Measurements from ENCODE around the gene PLAC8L1. TPM values are rescaled to one million over a fixed set of nuclear protein-coding genes. Genes with fewer than 3 reads are reported as not detected.

PLAC8L1 gene
- total and polyA plus RNA-seq, 2 of the 4 experiments (the other 2 are of a cell fraction) = 0.27 TPM; not detected in 1

DNA sequence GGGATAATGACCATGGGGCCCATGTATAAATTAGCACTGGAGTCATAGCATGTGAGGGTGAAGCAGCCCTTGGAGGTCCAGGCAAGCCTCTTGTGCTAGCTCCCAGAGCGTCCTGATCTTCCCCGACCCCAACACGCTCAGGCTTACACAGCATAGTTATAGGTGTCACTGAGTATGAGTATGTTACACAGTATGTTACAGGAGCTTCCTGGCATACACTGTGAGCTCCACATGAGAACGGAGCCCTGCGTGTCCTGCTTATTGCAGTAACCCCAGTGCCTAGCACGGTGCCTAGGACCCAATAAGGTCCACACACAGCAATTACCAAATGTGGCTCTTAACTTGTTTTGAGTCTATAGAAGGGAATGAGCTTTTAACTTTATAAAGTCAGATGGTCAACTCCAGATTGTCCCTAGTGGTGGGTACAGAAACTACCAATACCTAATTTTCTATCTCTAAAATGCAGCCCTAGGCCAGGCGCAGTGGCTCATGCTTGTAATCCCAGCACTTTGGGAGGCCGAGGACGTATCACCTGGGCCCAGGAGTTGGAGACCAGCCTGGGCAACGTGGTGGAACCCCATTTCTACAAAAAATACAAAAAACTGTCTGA, 64.1 kb downstream of the PLAC8L1 start:
- DNase-seq (no peak), ATAC-seq (ENCODE audit: low read depth) (peak; percentile 61)
- no peaks in the 10 kb centered on the region for H3K36me3 ChIP-seq (ENCODE audit: control insufficient read depth, insufficient read depth, low read length)
- no peak overlapping the region for H3K27ac ChIP-seq (ENCODE audit: insufficient read depth, low read length)
- H3K4ac ChIP-seq (ENCODE audit: low read depth, low read length) = peak overlapping the region; percentile 20; the same call in 1 of the 2 replicates
- intact Hi-C loops (cut with micrococcal nuclease) (no loop called here), dilution Hi-C loops (cut with HindIII; ENCODE audit: low sequenced_read_pairs, unreplicated experiment) (no loop called here), in situ Hi-C loops (cut with MboI; ENCODE audit: low sequenced_read_pairs) (no loop called here)
- 0 out of 2 replicates have a peak overlapping the region, but pooled peaks have one; percentile 32 for H2BK120ac ChIP-seq (ENCODE audit: low read depth, low read length)
- H2AFZ ChIP-seq (replicated peaks; ENCODE audit: low read length, poor library complexity) = no peak overlapping the region
- peak overlapping the region; percentile 25; the same call in 1 of the 2 replicates for H4K91ac ChIP-seq (ENCODE audit: insufficient read depth, low read depth, low read length)
- H3K79me1 ChIP-seq (ENCODE audit: low read depth in 1 of 2, low read length in 2 of 2) = no peaks in the 10 kb centered on the region
- H4K8ac ChIP-seq (ENCODE audit: low read depth in 2 of 2, low read length in 2 of 2) = no peak overlapping the region
- H3K4me1 ChIP-seq (ENCODE audit: control insufficient read depth, insufficient read depth, low read length) = peaks cover 7% of the 10 kb centered on the region
- no peak overlapping the region for H3K23ac ChIP-seq (ENCODE audit: low read depth, low read length)
- no CpG with 5 or more reads among the region's 10 CpGs for WGBS, 2 experiments (ENCODE audit: extremely low coverage in 2 of 2, insufficient read length in 1 of 2)
- H4K5ac ChIP-seq (ENCODE audit: low read depth, low read length) = no peak overlapping the region
- H2AK5ac ChIP-seq (ENCODE audit: low read depth, low read length) = peak overlapping the region; percentile 49; the same call in 1 of the 2 replicates
- peak overlapping the region; percentile 92; the same call in 1 of the 3 replicates for H2BK15ac ChIP-seq (ENCODE audit: low read depth, low read length)
- H3K4me3 ChIP-seq (ENCODE audit: insufficient read depth, low read depth, low read length) = no peak overlapping the region
- H3K27me3 ChIP-seq (ENCODE audit: control insufficient read depth, insufficient read depth, low read length) = no peaks in the 10 kb centered on the region
- H3K56ac ChIP-seq (ENCODE audit: extremely low read depth, insufficient read depth, low read length) = no peak overlapping the region
- H4K20me1 ChIP-seq (ENCODE audit: insufficient read depth, low read length) = no peaks in the 10 kb centered on the region
- no peak overlapping the region for H3K14ac ChIP-seq (replicated peaks; ENCODE audit: low read depth, low read length)
- H3K9me3 ChIP-seq (ENCODE audit: control insufficient read depth, insufficient read depth, low read length) = no peaks in the 10 kb centered on the region
- TF ChIP-seq MAFK (IDR thresholded peaks at IDR 0.05; ENCODE audit: low read depth, low read length) = no peak
- no peak for TF ChIP-seq CHD1 (IDR thresholded peaks at IDR 0.05; ENCODE audit: low read depth, low read length)
- TF ChIP-seq, protein P1, sequence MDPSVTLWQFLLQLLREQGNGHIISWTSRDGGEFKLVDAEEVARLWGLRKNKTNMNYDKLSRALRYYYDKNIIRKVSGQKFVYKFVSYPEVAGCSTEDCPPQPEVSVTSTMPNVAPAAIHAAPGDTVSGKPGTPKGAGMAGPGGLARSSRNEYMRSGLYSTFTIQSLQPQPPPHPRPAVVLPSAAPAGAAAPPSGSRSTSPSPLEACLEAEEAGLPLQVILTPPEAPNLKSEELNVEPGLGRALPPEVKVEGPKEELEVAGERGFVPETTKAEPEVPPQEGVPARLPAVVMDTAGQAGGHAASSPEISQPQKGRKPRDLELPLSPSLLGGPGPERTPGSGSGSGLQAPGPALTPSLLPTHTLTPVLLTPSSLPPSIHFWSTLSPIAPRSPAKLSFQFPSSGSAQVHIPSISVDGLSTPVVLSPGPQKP (IDR thresholded peaks at IDR 0.05; ENCODE audit: borderline replicate concordance, low read depth, low read length) = no peak
- no peak for TF ChIP-seq MXI1 (IDR thresholded peaks at IDR 0.05; ENCODE audit: borderline replicate concordance, low read depth, low read length)
- no peak for TF ChIP-seq CEBPB (IDR thresholded peaks at IDR 0.05; ENCODE audit: low read depth, low read length)
- TF ChIP-seq, protein P2, sequence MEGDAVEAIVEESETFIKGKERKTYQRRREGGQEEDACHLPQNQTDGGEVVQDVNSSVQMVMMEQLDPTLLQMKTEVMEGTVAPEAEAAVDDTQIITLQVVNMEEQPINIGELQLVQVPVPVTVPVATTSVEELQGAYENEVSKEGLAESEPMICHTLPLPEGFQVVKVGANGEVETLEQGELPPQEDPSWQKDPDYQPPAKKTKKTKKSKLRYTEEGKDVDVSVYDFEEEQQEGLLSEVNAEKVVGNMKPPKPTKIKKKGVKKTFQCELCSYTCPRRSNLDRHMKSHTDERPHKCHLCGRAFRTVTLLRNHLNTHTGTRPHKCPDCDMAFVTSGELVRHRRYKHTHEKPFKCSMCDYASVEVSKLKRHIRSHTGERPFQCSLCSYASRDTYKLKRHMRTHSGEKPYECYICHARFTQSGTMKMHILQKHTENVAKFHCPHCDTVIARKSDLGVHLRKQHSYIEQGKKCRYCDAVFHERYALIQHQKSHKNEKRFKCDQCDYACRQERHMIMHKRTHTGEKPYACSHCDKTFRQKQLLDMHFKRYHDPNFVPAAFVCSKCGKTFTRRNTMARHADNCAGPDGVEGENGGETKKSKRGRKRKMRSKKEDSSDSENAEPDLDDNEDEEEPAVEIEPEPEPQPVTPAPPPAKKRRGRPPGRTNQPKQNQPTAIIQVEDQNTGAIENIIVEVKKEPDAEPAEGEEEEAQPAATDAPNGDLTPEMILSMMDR (conservative IDR thresholded peaks at IDR 0.05; ENCODE audit: low read depth, low read length) = peak; percentile 33
- no peak for TF ChIP-seq RFX5 (IDR thresholded peaks at IDR 0.05; ENCODE audit: low read depth, low read length)
- no peak overlapping the region for H2AK9ac ChIP-seq (replicated peaks; ENCODE audit: low read depth, low read length, poor library complexity)
- CTCF ChIA-PET = interaction anchor here (0.6 to 1.6 kb wide), 9 partner anchors 9 to 219 kb away, joined by 3 to 10 read pairs (median 4); no protein-coding TSS in a partner anchor
- no peak overlapping the region for H3K18ac ChIP-seq (ENCODE audit: low read depth, low read length)
- no peak overlapping the region for H3K9ac ChIP-seq (ENCODE audit: low read depth, low read length)
- no peak overlapping the region for H2BK5ac ChIP-seq (ENCODE audit: low read depth, low read length, poor library complexity, severe bottlenecking)
- peak overlapping the region; percentile 65 for H2BK20ac ChIP-seq (ENCODE audit: low read depth, low read length)
- POLR2A ChIA-PET (ENCODE audit: unreplicated experiment) = no interaction called here
- no peak overlapping the region for H3K4me2 ChIP-seq (ENCODE audit: low read depth, low read length)
- H3K9me1 ChIP-seq (ENCODE audit: insufficient read depth, low read length) = peaks cover 16% of the 10 kb centered on the region
- BruUV-seq (replicated peaks) = no TSS peak

Measured in IMR-90 (cell line).